ENCODE data around the gene CASR.

CASR gene

GRCh38 chr3:122298239-122298638 is 114.8 kb downstream of the CASR start:
- H3K4me3 ChIP-seq (ENCODE audit: low read length): no peak overlapping the region
- DNase-seq (ENCODE audit: low read depth, low spot score): no peak

DNA sequence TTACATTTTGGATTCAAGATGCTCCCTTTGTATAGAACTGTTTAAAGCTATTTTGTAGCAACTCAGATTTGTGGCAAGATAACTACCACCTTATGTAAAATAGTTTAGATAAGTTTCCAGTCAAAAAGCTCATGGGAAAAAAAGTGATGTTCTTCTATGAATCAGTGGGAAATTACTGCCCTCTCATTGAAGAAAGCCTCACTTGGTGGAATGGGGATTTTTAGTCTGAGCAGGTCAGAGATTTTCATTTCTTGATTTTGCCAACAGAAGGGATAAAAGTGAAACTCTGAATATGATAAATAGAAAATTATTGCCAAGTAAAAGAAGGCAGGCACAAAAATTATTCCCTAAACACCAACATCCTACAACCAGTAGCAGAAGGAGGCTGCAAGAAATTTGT is 115.7 kb downstream of the CASR start:
- no peak for DNase-seq (ENCODE audit: low read depth, low spot score)
- H3K4me3 ChIP-seq (ENCODE audit: low read length): no peak overlapping the region

GRCh38 chr3:122299872-122300460 is 116.5 kb downstream of the CASR start:
- no peak overlapping the region for H3K4me3 ChIP-seq (ENCODE audit: low read length)
- no peak for DNase-seq (ENCODE audit: low read depth, low spot score)

DNA sequence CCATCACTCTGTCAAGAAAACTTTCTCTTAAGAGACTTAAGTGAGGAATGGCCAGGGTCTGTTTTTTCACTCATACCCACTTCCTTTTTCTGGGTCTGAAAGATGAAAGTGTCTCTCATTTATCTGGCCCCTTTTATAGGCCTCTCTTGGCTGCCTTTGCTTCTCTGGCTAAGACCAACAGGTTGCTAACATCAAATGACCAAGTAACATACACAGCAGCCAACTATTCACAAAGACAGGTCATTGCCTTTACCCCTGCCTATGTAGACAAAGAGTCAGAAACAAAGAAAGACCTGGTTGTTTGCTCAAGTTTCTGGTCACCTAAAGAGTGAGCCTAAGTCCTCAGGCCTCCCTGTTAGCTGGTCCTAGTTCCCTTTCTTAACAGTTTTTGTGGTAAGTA is 117.6 kb downstream of the CASR start:
- no peak overlapping the region for H3K4me3 ChIP-seq (ENCODE audit: low read length)
- DNase-seq (ENCODE audit: low read depth, low spot score): no peak

DNA sequence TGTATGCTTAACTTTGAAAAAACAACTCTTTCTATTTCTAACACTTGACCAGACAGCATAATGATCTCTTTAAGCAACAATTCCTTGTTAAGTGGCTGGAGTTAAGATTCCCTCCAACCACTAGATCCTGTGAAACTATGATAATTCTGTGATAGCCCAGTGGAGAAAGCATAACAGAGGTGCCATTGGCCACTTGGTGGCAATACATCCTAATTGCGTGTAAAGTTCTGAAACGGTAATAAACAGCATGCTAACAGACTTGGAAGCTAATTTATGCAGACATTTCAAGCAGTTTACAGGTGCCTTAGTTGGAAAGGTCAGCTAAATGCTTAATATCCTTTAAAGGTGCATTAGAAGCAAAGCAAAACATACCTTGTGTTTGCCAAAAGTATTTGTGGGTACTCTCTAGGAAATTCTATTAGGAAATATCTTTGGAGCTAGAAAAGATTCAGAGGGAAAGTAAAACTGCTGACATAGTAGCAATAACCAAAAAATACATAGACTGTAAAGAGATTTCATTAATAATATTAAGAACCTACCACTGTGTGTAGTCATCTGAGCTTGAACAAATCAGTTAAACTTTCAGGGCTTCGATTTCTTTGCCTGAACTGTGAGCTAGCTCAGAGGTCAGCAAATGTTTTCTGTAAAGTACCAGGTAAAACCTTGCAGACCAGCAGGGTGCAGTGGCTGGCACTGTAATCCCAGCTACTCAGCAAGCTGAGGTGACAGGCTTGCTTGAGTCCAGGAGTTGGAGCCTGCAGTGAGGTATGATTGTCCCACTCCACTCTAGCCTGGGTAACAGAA is 122.6 kb downstream of the CASR start:
- H3K4me3 ChIP-seq (ENCODE audit: low read length): no peak overlapping the region
- no peak for DNase-seq (ENCODE audit: low read depth, low spot score)

GRCh38 chr3:122306622-122306953 is 123.1 kb downstream of the CASR start:
- DNase-seq (ENCODE audit: low read depth, low spot score): no peak

DNA sequence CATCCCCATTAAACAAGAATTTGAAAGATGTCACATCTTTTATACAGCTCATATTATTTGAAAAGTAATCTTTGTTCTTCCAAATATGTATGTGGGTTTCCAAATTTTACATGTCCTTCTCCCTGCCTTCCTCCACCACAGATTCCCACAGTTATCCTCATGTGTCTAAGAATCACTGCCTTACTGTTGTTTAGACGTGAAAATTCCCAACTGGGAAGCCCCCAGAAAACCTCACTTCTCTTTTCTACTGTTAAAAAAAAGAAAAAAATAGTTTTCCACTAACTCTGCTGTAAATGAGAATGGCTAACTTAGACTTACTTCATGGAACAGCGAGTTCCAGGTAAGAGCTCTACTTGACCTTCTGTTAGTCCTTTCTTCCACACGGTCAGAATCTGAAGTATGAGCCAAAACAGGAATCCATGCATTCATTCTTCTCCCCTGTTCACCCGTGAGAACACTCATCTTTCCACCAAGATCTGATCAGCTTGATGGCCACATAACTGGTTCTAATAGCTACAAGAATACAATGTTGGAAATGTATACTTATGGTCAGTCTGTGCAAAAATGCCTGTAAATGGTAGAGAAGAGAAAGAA is 123.7 kb downstream of the CASR start:
- DNase-seq (ENCODE audit: low read depth, low spot score): no peak
- no peak overlapping the region for H3K4me3 ChIP-seq (ENCODE audit: low read length)

More at GRCh38 chr3:122306622-122306953, 123.1 kb downstream of the CASR start:
- H3K4me3 ChIP-seq (ENCODE audit: low read length): no peak overlapping the region

- H3K4me3 ChIP-seq (ENCODE audit: low read length): no peak overlapping the region
- DNase-seq (ENCODE audit: low read depth, low spot score): no peak
These were observed 124.5 kb downstream of the CASR start for GRCh38 chr3:122307976-122308375.

- DNase-seq (ENCODE audit: low read depth, low spot score): no peak
- H3K4me3 ChIP-seq (ENCODE audit: low read length): no peak overlapping the region
These were observed 126.9 kb downstream of the CASR start for GRCh38 chr3:122310361-122310760.

- H3K4me3 ChIP-seq (ENCODE audit: low read length): no peak overlapping the region
- DNase-seq (ENCODE audit: low read depth, low spot score): peak; percentile 90
These were observed 129.4 kb downstream of the CASR start for GRCh38 chr3:122312826-122313225.

GRCh38 chr3:122313281-122313680 is 129.8 kb downstream of the CASR start:
- no peak for DNase-seq (ENCODE audit: low read depth, low spot score)
- no peak overlapping the region for H3K4me3 ChIP-seq (ENCODE audit: low read length)

- no peak for DNase-seq (ENCODE audit: low read depth, low spot score)
- no peak overlapping the region for H3K4me3 ChIP-seq (ENCODE audit: low read length)
These were observed 130.9 kb downstream of the CASR start for GRCh38 chr3:122314228-122314876.

DNA sequence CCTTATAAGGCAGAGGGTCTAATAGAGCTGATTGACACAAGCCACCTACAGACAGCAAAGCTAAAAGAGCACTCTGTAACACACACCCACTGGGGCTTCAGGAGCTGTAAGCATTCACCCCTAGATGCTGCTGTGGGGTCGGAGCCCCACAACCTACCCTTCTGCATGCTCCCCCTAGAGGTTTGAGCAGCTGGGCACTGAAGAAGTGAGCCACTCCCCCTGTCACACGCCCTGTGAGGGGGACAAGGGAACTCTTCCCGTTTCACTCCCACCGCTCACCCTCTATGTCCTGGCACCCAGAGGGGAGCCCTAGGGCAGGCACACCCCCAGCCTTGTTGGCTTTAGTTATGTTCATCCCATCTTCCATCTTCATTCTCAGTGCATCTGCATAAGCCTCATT is 132.2 kb downstream of the CASR start:
- H3K4me3 ChIP-seq (ENCODE audit: low read length): no peak overlapping the region
- DNase-seq (ENCODE audit: low read depth, low spot score): no peak

DNA sequence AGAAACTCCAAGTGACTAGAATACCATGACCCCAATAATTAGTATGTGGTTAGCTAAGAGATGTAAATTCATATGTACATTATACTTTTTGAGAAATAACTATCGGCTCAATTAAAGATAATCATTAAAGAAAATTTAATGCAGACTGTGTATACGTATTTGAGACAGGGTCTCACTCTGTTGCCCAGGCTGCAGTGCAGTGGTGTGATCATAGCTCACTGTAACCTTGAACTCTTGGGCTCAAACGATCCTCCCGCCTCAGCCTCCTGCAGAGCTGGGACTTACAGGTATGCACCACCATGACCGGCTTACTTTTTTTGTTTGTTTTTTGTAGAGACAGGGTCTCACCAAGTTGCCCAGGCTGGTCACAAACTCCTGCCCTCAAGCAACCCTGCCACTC is 132.9 kb downstream of the CASR start:
- DNase-seq (ENCODE audit: low read depth, low spot score): no peak
- no peak overlapping the region for H3K4me3 ChIP-seq (ENCODE audit: low read length)

DNA sequence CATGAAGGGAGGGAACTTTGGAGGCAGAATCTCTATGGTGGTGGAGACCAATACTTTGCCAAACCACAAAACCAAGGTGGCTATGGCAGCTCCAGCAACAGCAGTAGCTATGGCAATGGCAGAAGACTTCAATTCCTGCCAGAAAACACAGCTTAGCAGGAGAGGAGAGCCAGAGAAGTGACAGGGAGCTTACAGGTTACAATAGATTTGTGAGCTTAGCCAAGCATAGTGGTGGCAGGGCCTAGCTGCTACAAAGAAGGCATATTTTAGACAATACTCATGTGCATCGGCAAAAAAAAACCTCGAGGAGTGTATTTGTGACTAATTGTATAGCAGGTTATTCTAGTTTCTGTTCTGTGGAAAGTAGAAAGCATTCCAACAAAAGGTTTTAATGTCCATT is 135.2 kb downstream of the CASR start:
- no peak overlapping the region for H3K4me3 ChIP-seq (ENCODE audit: low read length)
- peak; percentile 51 for DNase-seq (ENCODE audit: low read depth, low spot score)

GRCh38 chr3:122322095-122323075 is 138.9 kb downstream of the CASR start:
- no peak overlapping the region for H3K4me3 ChIP-seq (ENCODE audit: low read length)
- peak; percentile 88 for DNase-seq (ENCODE audit: low read depth, low spot score)

DNA sequence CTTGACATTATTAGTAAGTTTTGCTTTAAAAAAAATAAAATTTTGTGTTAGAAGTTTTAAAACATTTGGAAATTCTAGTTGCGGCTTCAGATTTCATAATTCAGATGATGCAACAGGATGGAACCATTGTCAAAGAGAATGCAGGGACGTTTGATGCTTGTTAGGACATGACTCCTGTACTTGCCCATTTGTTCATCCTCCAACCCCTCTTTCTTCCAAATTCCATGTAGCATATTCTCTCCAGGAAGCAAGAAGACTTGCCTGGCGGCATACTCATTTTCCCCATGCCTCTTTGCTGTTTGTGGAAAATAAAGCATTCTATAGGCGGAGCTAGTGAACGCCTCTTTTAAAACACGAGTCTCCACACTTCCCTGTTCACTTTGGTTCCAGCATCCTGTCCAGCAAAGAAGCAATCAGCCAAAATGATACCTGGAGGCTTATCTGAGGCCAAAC is 141.4 kb downstream of the CASR start, which contains the start of gene CSTA:
TSS of gene CSTA (plus strand) at position 378 of the 453 bp plus-strand sequence. CDS start at position 423, 45 bp downstream.
- DNase-seq (ENCODE audit: low read depth, low spot score): no peak
- H3K4me3 ChIP-seq (ENCODE audit: low read length): no peak within 1 kb of the TSS

- DNase-seq (ENCODE audit: low read depth, low spot score): no peak
- H3K4me3 ChIP-seq (ENCODE audit: low read length): no peak overlapping the region
These were observed 142.3 kb downstream of the CASR start for GRCh38 chr3:122325769-122326168.

GRCh38 chr3:122331886-122332285 is 148.4 kb downstream of the CASR start:
- H3K4me3 ChIP-seq (ENCODE audit: low read length): no peak overlapping the region
- no peak for DNase-seq (ENCODE audit: low read depth, low spot score)

All from Jurkat, Clone E6-1 (cell line).